ENCODE results near the gene FAM72D.
"Not testable (repeated sequence)": the region's sequence is repeated elsewhere in the genome, so short reads cannot be mapped to it uniquely, and the experiment has no call there.

The FAM72D gene

DNA sequence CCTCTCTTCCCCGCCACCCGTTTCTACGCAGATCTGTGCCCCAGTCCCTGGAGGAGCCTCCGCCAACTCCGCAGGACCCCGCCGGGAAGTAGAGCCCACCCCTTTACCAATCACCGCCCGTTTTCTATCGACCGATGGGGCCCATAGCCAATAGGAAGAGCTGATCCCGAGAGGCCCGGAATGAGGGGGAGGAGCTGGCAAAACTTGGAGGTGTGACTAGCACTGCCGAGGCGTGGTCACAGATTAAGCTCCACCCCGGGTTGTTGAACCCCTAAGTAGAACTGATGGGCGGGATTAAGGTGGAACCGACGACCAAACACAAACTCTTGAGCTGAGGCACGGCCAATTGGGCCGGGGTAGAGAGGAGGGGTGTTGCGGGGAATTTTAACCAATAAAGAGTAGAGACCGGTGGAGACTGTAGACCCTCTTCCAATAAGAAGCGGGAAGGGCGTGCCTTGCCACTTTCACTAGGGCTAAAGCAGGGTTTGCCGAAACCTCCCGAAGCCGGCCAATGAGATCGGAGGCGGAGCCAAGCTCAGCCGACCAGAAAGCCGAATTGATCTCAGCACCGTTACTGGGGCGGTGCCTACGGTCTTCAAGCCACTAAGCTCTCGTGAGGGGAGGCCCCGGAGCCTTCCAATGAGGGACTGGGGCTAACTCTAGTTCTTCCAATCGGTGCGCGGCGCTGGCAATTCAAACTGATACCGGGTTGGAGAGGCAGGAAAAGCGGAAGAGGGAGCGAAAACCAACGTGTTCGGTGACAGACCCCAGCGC is at the start of gene FAM72D, which contains the start of gene SRGAP2B:
Gene FAM72D, plus strand, starts transcription at position 691 of the 774 bp plus-strand sequence. CDS start 874 bp downstream, outside the sequence.
Gene SRGAP2B, minus strand, starts transcription at position 45 of the 774 bp plus-strand sequence. CDS start 2,427 bp downstream, outside the sequence.
- not testable (repeated sequence) for DNase-seq

DNA sequence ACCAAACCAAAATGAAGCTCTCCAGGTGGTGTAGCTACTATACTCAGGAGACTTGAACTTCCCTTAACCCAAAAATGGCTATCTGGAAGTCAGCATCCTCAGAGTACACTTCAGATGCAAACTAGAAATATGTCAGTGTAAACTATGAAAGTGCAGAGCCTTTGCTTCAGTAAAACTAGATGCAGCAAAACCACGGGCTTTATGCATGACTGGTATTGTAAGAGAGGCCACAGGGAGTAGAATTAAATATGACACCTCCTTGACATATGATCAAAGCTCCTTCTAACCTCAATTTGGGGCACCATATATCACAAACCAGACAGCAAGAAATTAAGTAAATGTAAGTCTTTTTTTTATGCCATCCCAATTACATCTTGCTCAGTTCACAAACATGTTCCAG is 48.2 kb upstream of the FAM72D start:
- DNase-seq = not testable (repeated sequence)

DNA sequence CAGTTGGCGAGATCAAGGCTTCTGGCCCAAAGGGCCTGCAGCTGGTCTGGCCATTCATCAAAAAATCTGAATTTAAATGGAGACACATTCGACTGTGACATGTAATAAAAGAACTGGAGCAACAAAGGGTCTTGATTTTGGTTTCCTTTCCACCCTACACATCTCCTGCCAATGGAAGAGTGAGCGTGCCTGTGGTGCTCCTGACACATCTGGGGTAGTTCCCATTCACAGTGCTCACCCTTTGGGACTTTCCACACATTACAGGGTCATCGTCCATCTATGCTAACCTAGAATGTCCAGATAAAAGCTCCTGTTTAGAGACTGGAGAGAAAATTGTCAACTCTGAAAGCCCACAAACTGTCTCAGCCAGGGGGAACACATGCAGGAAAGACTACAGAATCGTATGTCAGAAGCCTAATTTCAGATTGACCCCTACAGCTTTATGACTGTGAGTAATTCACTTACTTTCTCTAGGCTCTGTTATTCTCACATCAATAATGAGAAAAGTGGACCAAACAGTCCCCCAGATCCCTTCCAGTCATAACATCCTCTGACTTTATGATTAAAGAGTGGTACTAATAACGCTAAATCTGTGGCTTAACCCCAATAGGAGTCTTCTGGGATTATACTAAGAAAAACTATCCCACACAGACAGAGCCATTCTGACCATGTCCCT is 47.5 kb upstream of the FAM72D start:
- DNase-seq = not testable (repeated sequence)

DNA sequence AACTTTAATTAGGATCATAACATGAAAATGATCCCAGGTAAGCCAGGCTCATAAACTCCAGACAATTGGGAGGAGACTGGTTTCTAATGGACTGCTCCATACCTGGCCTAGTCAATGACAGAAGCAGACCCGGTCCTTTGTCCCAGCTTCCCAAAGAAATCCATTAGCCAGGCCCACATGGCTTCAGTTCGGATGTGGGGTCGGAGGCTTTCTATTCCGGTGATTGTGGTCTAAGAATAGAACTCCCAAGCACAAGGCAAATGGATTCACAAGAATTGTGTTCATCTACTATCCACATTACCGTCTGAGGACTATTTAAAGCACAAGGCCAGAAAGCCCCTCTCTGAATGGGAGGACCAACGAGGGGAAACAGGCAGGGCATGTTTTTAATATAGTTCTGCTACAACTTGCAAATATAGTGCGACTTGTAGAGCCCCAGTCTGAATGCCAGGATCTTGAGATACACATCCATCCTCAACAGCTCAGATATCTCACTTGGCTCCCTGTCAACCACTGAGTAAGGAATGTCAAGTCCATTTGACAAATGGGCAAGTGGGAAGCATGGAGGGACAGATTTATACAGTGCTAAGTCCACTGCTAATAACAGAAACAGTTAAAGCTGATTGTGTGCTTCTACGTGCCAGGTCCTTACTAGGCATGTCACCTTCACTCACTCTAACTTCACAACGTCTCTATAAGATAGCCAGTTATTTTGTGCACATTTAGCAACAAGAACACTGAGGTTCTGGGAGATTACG is 43.6 kb upstream of the FAM72D start:
- DNase-seq = not testable (repeated sequence)

DNA sequence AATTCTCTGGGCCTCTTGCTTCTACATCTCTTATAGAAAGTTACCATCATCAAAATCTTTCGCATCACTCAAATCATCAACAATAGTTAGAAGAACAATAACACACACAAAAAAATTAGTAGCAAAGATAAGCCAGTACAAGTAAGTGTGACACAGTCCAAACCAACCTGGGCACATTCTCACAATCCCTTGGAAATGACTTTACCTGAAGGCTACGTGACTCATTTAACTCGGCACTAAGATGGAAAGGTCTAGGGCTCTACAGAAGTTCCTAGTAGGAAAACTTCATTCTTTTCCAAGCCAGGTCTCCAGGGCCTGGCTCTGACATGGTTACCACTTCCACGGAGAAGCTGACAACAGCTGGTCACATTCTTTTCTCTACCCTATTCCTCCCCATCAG is 42.3 kb upstream of the FAM72D start:
- not testable (repeated sequence) for DNase-seq

DNA sequence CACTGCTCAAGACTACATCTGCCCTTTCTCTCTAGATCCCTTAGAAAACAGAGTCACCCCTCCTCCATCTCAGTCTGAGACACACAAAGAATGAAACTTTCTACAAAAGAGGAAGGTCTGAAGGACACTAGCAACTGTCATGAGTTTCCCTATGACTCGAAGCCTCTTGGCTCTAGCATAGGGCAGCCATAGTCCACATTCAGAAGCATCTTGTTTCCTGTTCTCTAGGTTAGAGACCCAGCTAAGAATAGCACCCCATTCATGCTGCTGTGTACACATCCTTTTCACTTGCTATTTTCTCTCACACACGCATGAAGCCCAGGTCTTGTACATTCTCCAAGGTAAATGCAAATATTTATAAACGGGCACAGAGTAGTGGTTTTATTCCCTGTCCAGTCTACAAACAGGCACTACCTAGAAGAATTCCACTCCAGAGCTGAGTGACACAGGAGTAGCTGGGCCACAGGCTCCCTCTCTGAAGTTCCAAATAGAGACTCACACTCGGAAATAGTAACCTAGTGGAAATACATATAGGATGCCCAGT is 40.5 kb upstream of the FAM72D start:
- DNase-seq = not testable (repeated sequence)

DNA sequence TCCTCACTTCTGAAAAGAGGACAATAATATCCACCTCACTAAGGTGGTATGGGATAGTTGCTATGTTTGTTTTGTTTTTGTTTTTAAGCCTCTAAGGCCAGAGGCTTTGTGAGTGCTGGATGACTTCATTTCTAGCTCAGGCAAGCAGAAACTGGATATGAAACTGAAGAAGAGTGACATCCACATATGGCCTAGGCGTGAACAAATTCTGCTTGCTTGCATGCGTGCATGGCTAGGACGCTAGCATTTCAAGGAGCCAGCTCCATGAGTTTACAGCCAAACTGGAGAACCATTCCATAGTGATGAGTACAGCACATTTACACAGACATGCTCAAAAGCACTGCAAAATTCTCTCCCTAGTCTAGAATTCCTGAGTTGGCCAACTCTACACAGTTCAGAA is 37.6 kb upstream of the FAM72D start:
- peak in 1 of 2 donors; percentile 16 for DNase-seq

DNA sequence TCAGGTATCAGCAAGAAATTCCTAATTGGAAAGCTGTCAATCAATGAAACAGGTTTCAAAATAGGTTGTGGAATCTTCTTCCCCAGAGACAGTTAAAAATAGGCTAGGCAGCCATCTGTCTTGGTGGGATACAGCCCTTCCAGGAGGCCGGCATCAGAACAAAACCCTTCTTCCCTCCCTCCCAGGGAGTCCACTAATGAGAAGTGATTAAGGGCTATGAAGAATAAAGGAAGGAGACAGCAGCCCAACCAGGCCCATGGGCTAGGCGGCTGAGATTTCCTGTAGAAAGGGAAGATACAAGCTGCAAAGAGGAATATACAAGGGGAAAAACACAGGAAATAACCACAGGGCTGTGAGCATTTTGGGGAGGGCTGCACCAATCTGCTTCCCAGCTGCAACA is 32.5 kb upstream of the FAM72D start:
- not testable (repeated sequence) for DNase-seq

DNA sequence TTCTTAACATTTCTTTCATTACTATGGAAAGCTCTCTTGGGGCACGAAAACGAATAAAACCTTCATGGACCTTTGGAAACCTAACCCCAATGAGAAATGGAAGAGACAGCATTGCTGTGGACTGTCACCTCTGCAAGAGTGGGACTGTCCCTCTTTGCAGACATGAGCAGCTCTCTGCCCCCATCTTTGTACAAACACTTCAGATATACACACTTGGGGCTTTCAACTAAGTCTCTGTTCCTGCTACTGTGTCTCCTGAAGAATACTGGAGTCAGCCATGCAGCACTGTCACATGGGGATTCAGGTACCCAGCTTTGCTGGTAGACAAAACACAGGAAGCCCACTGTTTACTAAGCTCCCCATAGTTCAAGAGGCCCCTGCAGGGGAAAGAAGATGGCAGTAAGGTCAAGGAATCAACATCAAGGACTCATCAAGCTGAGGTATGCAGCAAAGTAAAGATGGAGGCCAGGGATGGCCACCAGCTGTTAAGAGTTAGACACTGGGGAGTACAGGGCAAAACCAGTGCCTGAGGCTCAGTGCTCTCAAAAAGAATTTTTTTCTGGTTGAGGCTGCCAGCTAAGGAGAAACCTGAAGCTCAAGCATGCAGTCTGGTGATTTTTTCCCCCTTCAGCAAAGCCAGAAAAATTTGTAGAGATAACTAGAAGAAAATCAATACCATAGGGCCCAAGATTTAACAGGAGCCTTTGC is 31.7 kb upstream of the FAM72D start:
- not testable (repeated sequence) for DNase-seq

DNA sequence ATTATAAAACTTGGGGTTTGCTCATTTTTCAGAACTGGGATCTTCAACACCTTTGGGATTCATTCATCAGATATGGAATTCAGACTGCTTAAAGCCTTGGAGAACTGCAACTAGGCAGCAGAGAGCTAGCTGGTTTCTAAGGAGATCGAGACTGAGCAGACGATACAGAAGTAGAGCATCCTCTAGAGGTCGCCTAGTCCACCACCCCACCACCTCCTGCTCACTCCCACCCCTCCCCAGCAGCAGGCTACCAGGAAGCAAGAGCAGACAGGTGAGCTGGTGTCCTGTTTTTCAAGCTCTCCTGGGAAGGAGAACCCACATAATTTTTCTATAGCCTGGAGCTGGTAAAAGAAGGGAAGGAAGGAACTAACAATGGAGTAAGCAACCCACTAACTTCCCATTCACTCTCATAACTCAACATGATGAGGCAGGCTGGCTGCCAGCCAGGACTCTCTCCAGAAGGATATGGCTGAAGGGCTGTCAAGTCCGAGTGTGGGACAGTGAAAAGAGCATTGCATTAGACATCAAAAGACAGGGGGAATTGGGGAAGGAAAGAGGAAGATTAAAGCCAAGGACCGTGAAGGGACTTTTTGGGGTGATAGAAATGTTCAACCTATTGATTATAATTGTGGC is 30.5 kb upstream of the FAM72D start:
- not testable (repeated sequence) for DNase-seq

DNA sequence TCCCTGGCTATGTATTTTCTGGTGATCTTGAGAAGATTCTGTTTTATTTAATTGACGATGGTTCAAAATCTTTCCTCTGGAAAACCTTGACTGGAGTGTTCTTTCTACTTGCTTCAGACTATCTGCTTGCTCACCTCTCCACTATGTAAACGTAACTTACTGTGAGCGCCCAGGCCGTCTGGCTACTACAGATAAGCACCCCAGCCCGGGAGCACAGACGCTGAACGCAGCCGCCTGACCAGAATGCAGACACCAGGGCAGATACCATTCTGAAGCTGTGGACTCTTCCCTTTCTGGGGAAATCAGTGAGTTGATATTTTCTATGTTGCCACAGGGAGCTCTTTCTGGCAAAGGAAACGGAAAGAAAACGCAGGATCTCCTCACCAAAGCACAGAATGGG is 29.3 kb upstream of the FAM72D start:
- DNase-seq = not testable (repeated sequence)

DNA sequence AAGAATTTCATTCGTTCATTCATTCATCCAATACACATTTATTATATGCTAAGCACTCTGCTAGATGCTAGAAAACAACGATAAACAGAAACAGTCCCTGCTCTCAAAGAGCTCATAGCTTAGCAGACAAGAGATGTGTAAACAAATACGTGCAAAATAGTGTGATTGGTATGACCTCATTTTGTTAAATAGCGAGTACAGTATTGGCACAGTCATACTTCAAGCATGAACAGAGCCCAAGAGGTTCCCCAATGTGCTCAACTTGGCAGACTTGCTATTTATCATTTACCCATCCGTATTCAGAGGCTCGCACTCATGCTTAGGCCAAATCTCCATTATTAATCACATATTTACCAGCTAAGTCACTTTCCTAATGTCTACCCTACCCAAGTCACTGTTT is 24.2 kb upstream of the FAM72D start:
- DNase-seq = not testable (repeated sequence)

DNA sequence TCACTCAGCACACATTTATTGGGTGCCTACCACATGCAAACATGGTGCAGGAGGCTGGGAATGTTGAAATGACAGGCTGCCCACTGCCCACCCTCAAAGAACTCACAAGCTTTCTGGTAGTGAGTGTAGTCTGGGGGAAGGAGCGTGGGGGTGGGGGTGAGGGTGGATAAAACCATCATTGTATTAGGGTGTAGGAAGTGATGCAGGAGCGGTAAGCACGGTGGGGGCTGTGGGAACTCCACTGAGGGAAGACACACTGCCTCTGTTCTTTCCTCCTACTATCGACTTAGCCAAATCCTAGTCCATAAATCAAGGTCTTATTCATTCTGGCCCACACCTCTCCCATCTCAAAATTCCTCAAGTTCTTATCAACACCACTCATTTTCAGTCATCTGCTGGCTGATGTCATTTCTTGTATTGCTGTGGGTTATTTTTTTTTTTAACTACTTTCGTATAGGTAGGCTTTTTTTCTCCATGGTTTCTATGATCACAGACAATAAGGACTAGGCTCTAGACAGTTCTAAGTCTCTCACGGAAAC is 21.7 kb upstream of the FAM72D start:
- not testable (repeated sequence) for DNase-seq

DNA sequence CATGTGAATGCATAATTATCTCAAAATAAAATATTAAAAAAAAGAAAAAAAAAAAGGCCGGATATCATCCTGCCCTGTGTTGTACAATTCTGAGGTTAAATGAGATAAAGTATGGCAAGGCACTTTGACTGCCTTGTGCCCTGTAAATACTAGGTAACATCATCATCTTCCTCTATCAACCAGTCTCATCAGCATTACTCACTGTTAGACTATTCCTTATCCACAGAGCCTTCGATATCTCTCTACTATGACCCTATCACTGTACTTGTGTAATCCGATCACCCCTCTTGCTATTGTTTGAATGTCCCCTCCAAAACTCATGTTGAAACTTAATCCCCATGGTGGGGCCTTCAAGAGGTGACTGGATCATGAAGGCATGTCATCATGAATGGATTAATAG is 18.9 kb upstream of the FAM72D start:
- not testable (repeated sequence) for DNase-seq

DNA sequence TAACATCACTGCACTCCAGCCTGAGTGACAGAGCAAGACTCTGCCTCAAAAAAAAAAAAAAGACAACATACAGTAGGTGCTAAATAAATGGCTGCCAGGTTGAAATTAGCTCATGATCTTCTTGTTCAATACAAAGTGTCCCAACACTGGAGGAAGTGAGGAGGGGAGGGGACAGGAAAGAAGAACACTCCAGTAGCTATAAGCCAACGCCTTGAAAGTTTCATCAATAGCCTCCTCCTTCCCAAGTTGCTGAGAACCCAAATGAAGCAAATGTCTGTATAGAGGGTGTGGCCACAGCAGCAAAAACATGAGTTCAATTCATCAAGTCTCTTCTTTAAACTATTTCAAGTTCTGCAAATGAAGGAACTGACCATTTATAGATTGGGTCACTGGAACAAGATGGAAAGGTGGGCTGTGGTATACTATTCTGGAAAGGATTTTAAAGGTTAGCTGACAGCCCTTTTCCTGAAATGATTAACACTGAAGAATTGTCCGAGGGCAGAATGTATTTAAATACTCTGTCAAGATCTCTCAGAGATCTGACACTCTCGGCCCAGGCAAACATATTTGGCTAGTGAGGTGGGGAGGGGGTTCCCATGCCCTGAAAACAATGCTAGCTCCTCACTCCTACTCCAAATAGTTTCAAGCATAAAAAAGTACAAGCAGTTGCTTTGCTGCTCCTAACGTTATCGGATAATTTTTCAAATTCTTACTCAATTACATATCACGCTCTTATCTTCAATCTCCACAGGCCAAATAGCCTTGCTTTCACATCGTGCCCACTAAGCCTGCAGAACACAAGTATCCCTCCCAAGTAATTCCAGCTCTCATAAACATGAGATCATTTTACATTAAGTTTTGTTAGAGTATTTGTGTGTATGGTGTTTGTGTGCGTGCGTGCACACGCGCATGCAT is 17.6 kb upstream of the FAM72D start:
- DNase-seq = not testable (repeated sequence)

DNA sequence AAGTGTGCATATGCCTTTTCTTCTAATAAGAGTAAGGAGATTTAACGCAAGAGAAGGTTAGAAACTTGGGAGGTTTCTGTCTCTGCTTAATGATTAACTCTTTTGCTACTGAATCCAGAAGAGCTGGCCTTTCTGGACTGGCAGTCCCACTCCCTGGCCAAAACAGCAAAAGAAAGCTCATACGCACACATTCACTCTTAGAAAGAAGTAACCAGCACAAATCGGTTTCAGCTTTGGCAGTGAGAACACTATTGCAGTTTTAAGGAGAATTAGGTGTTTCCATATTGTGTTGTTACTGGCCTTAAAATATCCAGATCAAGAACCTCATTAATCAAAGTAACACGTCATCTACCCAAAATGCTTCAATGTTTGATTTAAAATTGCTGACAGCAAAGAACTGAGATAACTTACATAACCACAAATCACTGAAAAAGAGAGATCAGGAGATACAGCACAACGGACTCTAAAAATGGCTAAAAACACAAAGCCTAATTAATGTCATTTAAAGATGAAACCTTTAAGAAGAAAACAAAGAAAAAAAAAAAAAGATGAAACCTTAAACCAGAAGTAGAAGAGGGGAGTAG is 16.9 kb upstream of the FAM72D start:
- DNase-seq = not testable (repeated sequence)

DNA sequence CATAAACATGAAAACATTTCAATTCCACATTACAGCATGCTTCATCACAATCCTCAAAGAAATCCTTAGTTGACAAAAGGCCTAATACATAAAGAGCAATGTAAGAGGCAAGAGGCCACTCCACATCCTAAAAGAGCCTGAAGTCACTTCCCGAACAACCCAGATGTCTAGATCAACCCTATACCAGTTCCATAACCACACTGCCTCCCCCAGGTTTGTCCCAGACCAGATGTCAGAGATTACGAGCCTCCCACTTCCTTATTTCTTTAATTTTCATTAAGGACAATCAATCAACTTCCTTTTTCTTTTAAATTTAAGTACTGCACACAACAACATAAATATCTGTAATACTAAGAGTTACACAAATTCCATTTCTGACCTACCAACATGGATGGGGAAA is 16.0 kb upstream of the FAM72D start:
- peak in 1 of 2 donors; percentile 10 for DNase-seq

DNA sequence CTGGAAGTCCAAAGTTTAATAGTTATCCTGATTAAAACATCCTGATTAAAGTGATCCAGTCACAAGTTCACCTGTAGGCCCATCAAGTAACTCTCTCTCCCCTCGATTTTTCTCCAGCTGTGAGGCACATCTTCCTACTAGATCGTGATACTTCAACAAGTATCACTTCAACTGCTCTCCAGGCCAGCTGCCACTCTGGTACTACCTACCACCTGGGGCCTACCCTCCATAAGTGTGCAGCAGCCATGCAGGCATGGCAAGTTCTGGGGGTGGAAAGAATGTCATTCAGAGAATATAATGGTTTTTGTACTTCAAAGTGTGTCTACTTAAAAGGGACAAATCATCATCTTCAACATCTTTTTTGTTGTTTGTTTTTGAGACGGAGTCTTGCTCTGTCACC is 15.6 kb upstream of the FAM72D start:
- DNase-seq = not testable (repeated sequence)

DNA sequence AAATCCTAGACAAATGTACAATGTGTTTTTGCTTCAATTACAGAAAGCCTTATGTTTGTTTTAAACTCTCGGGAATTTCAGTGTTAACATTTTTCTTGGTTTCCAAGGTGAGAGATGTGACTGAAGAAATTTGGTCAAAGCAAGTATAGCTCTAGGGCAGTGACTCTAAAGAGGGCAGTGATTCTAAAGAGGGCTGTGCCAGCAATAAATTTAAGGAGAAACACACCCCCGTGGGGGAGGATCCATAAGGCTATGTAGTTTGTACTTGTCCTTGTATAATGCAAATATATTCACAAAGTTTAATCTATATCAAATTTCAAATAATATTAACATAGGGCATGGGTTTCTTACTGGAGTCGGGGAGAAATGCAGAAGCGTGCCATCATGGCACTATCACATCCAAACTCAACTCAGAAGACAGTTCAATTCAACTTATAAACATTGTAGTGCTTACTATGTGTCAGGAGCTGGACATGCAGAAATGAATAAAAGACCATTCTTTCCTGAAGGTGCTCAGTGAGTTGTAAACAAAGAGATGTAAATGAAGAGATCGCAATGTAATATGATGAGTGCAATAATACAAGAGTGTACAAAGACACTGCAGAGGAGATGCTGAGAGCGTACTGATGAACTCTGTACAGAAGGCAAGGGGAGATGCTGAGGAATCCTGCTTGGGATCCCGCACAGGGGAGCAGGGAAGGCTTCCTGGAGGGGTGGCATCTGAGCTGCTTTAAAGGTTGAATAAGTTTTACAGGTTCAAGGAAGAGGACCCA is 13.1 kb upstream of the FAM72D start:
- not testable (repeated sequence) for DNase-seq
